SK-N-SH treated with all-trans-retinoic acid at 6 μM for 48 hours (cell line): ENCODE results near the gene HIKESHI.
"Not testable (repeated sequence)": the region's sequence is repeated elsewhere in the genome, so short reads cannot be mapped to it uniquely, and the experiment has no call there.

Experiments
- ATAC-seq: fragments of 200-7000 bp; cut with Tn5 transposase; 3 replicates; pipeline ENCODE4 v1.9.1; 2020; ENCODE audit warnings: mild to moderate bottlenecking, moderate library complexity
- ARNTL ChIP-seq: fragments of 450-650 bp; formaldehyde crosslinking; IDR thresholded peaks from 2 replicates; pipeline ENCODE4 v1.5.0; 2020; ENCODE audit warnings: low read depth, mild to moderate bottlenecking, moderate library complexity, borderline replicate concordance
- CSRNP3 ChIP-seq: fragments of 250-450 bp; sonication (Bioruptor Pico); IDR thresholded peaks from 2 replicates; pipeline ENCODE4 v1.5.1; 2021; ENCODE audit warnings: mild to moderate bottlenecking, moderate library complexity
- ESRRG ChIP-seq: fragments of 250-450 bp; sonication (Bioruptor Pico); IDR thresholded peaks from 2 replicates; pipeline ENCODE4 v1.6.1; 2021; ENCODE audit warnings: mild to moderate bottlenecking
- GLIS3 ChIP-seq: fragments of 250-450 bp; sonication (Bioruptor Pico); IDR thresholded peaks from 2 replicates; pipeline ENCODE4 v1.5.0; 2020; ENCODE audit warnings: mild to moderate bottlenecking, moderate library complexity
- ISL1 ChIP-seq: fragments of 250-450 bp; sonication (Bioruptor Pico); IDR thresholded peaks from 2 replicates; pipeline ENCODE4 v2.1.2; 2022; ENCODE audit warnings: mild to moderate bottlenecking, moderate library complexity
- OSR1 ChIP-seq: fragments of 250-450 bp; sonication (Bioruptor Pico); IDR thresholded peaks from 2 replicates; pipeline ENCODE4 v1.8.0; 2022; ENCODE audit warnings: moderate library complexity, mild to moderate bottlenecking, inconsistent platforms
- PATZ1 ChIP-seq: fragments of 250-450 bp; sonication (Bioruptor Pico); IDR thresholded peaks from 2 replicates; pipeline ENCODE4 v1.8.0; 2020; ENCODE audit warnings: mild to moderate bottlenecking, moderate library complexity, borderline replicate concordance
- PPARA ChIP-seq: fragments of 250-450 bp; sonication (Bioruptor Pico); IDR thresholded peaks from 2 replicates; pipeline ENCODE4 v1.5.0; 2020; ENCODE audit warnings: mild to moderate bottlenecking, borderline replicate concordance
- SNAI2 ChIP-seq: fragments of 250-450 bp; sonication (Bioruptor Pico); IDR thresholded peaks from 2 replicates; pipeline ENCODE4 v1.5.0; 2020; ENCODE audit warnings: mild to moderate bottlenecking, moderate library complexity
- TOX ChIP-seq: fragments of 250-450 bp; sonication (Bioruptor Pico); IDR thresholded peaks from 2 replicates; pipeline ENCODE4 v1.8.0; 2021; ENCODE audit warnings: mild to moderate bottlenecking, moderate library complexity, borderline replicate concordance
- TSHZ2 ChIP-seq: fragments of 250-450 bp; sonication (Bioruptor Pico); IDR thresholded peaks from 2 replicates; pipeline ENCODE4 v1.5.0; 2020; ENCODE audit warnings: mild to moderate bottlenecking, moderate library complexity
- ZFP3 ChIP-seq: fragments of 250-450 bp; sonication (Bioruptor Pico); IDR thresholded peaks from 2 replicates; pipeline ENCODE4 v1.5.0; 2020; ENCODE audit warnings: mild to moderate bottlenecking, moderate library complexity
- ZNF565 ChIP-seq: fragments of 450-650 bp; formaldehyde crosslinking; conservative IDR thresholded peaks from 2 replicates; pipeline ENCODE4 v1.5.0; 2020; ENCODE audit warnings: low read depth, mild to moderate bottlenecking, moderate library complexity
- ZNF70 ChIP-seq: fragments of 450-650 bp; formaldehyde crosslinking; IDR thresholded peaks from 2 replicates; pipeline ENCODE4 v1.5.0; 2020; ENCODE audit warnings: mild to moderate bottlenecking, moderate library complexity
- ZNF8 ChIP-seq: fragments of 450-650 bp; formaldehyde crosslinking; IDR thresholded peaks from 2 replicates; pipeline ENCODE4 v1.5.0; 2020; ENCODE audit warnings: mild to moderate bottlenecking, moderate library complexity
- TF ChIP-seq, protein P1 (sequence below): fragments of 250-450 bp; sonication (Bioruptor Pico); IDR thresholded peaks from 2 replicates; pipeline ENCODE4 v1.8.0; 2021; ENCODE audit warnings: low read depth, mild to moderate bottlenecking, moderate library complexity, borderline replicate concordance

Gene HIKESHI

GRCh38 chr11:86279747-86280146 lies 22.3 kb upstream of the HIKESHI start:
- TF ChIP-seq TOX, result no peak
- no peak for TF ChIP-seq PPARA (CRISPR knock-in tag)
- ATAC-seq, result no peak

DNA sequence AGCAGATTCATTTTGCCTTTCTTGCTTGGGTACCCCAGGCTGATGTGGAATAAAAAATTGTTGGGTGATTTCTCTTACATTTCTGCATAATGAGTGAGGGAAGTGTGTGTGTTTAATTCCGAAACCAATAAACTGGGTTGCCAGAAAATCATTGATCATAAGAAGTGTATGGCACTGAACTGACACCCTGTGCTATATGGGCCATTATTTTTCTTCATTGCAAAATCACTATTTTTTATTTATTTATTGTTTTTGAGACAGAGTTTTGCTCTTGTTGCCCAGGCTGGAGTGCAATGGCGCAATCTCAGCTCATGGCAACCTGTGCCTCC lies 14.6 kb upstream of the HIKESHI start:
- TF ChIP-seq TSHZ2 (CRISPR knock-in tag) (no peak), TOX (no peak), CSRNP3 (no peak), PATZ1 (no peak), ZNF70 (no peak), OSR1 (CRISPR knock-in tag) (no peak), ISL1 (no peak), ZNF8 (CRISPR knock-in tag) (no peak), ARNTL (no peak), ZFP3 (no peak), GLIS3 (CRISPR knock-in tag) (no peak)
- TF ChIP-seq, protein P1, sequence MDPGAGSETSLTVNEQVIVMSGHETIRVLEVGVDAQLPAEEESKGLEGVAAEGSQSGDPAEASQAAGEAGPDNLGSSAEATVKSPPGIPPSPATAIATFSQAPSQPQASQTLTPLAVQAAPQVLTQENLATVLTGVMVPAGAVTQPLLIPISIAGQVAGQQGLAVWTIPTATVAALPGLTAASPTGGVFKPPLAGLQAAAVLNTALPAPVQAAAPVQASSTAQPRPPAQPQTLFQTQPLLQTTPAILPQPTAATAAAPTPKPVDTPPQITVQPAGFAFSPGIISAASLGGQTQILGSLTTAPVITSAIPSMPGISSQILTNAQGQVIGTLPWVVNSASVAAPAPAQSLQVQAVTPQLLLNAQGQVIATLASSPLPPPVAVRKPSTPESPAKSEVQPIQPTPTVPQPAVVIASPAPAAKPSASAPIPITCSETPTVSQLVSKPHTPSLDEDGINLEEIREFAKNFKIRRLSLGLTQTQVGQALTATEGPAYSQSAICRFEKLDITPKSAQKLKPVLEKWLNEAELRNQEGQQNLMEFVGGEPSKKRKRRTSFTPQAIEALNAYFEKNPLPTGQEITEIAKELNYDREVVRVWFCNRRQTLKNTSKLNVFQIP (CRISPR knock-in tag), result no peak
- ATAC-seq, result no peak

- TF ChIP-seq PATZ1 (no peak), ARNTL (no peak), ZNF565 (CRISPR knock-in tag) (no peak), SNAI2 (CRISPR knock-in tag) (no peak), ESRRG (CRISPR knock-in tag) (no peak)
- ATAC-seq, result no peak
These were observed 13.1 kb upstream of the HIKESHI start for GRCh38 chr11:86288776-86289507.

DNA sequence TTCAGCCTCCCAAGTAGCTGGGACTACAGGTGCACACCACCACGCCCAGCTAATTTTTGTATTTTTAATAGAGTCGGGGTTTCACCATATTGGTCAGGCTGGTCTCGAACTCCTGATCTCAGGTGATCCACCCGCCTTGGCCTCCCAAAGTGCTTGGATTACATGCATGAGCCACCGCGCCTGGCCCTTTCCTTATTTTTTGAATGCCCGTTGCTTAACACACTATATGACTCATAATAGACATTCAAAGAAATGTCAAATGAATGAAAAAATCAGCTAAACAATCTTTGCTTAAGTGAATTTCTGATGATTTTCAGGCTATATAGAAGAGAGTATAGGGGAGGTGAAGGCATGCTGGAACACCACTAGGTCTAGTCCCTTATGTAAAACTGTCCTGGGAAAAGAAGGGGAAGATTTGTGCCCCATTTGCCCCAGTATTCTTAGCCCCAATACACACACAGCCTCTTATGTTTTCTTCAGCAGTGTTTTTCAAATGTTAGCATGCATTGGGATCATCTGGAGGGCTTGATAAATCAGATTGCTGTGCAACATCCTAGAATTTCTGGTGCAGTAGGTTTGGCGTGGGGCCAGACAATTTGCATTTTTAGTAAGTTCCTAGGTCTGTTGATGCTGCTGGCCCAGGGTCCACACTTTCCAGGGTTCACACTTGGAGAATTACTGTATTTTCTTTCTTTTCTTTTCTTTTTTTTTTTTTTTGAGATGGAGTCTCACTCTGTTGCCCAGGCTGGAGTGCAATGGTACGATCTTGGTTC lies 12.3 kb upstream of the HIKESHI start:
- ATAC-seq, result not testable (repeated sequence)
